Measurements from ENCODE around the gene ENDOG.
"Not testable (repeated sequence)": the region's sequence is repeated elsewhere in the genome, so short reads cannot be mapped to it uniquely, and the experiment has no call there.

DNA sequence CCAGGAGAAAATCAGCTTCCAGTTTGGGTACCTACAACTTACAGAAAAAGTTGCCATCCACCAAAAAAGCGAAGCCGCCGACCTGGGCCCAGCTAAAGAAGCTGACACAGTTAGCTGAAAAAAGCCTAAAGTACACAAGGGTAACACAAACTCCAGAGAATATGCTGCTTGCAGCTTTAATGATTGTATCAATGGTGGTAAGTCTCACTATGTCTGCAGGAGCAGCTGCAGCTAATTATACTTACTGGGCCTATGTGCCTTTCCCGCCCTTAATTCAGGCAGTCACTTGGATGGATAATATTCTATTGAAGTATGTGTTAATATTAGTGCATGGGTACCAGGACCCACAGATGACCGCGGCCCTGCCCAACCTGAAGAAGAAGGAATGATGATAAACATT is 36.2 kb downstream of the ENDOG start:
- TF ChIP-seq, protein P1, sequence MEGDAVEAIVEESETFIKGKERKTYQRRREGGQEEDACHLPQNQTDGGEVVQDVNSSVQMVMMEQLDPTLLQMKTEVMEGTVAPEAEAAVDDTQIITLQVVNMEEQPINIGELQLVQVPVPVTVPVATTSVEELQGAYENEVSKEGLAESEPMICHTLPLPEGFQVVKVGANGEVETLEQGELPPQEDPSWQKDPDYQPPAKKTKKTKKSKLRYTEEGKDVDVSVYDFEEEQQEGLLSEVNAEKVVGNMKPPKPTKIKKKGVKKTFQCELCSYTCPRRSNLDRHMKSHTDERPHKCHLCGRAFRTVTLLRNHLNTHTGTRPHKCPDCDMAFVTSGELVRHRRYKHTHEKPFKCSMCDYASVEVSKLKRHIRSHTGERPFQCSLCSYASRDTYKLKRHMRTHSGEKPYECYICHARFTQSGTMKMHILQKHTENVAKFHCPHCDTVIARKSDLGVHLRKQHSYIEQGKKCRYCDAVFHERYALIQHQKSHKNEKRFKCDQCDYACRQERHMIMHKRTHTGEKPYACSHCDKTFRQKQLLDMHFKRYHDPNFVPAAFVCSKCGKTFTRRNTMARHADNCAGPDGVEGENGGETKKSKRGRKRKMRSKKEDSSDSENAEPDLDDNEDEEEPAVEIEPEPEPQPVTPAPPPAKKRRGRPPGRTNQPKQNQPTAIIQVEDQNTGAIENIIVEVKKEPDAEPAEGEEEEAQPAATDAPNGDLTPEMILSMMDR (IDR thresholded peaks at IDR 0.05; ENCODE audit: low read depth, low read length), result not testable (repeated sequence)
- not testable (repeated sequence) for TF ChIP-seq POLR2A (IDR thresholded peaks at IDR 0.05; ENCODE audit: extremely low read depth, insufficient read length); MYC (IDR thresholded peaks at IDR 0.05; ENCODE audit: low read depth, low read length)
- TF ChIP-seq, protein P2, sequence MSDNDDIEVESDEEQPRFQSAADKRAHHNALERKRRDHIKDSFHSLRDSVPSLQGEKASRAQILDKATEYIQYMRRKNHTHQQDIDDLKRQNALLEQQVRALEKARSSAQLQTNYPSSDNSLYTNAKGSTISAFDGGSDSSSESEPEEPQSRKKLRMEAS (IDR thresholded peaks at IDR 0.05; ENCODE audit: low read depth, low read length), result not testable (repeated sequence)
